T-helper 1 cell treated with Interleukin-12 subunit alpha and Interleukin-12 subunit beta and Interleukin-4 antibody, amounts not matched to agents 30 μg/mL and 1 μg/mL, for 36 hours (primary cell): ENCODE data around the gene PCDHGA12.
"Not testable (repeated sequence)": the region's sequence is repeated elsewhere in the genome, so short reads cannot be mapped to it uniquely, and the experiment has no call there.

Experiments
- H3K27ac Mint-ChIP-seq: one replicate; pipeline ENCODE4 v1.8.0; 2021; ENCODE audit warnings: mild to moderate bottlenecking, mixed read lengths
- H3K27me3 Mint-ChIP-seq: one replicate; pipeline ENCODE4 v1.8.0; 2021; ENCODE audit warnings: low read depth, mixed read lengths
- H3K36me3 Mint-ChIP-seq: one replicate; pipeline ENCODE4 v1.8.0; 2021; ENCODE audit warnings: low read depth, mixed read lengths
- H3K4me1 Mint-ChIP-seq: one replicate; pipeline ENCODE4 v1.8.0; 2021; ENCODE audit warnings: low read depth, mixed read lengths
- H3K4me3 Mint-ChIP-seq: one replicate; pipeline ENCODE4 v1.8.0; 2021; ENCODE audit warnings: mild to moderate bottlenecking, moderate library complexity, mixed read lengths
- H3K9me3 Mint-ChIP-seq: one replicate; pipeline ENCODE4 v1.8.0; 2021; ENCODE audit warnings: mixed read lengths

PCDHGA12 gene

GRCh38 chr5:141430332-141431113 lies at the start of gene PCDHGA12:
Gene PCDHGA12, plus strand, starts transcription at chr5:141430507. Its CDS starts 253 bp downstream, at chr5:141430760.
- peaks cover 21% of the 10 kb centered on the region for H3K9me3 Mint-ChIP-seq

GRCh38 chr5:141382469-141383294 lies 47.6 kb upstream of the PCDHGA12 start, which contains the start of gene PCDHGA7:
Gene PCDHGA7, plus strand, starts transcription at chr5:141382742. Its CDS starts 158 bp downstream, at chr5:141382900.
- no peaks in the 10 kb centered on the region for H3K36me3 Mint-ChIP-seq
- H3K27me3 Mint-ChIP-seq, result peaks cover 31% of the 10 kb centered on the region
- no peaks in the 10 kb centered on the region for H3K4me1 Mint-ChIP-seq
- peak within 1 kb of the TSS; percentile 78 for H3K4me3 Mint-ChIP-seq
- no peak within 1 kb of the TSS for H3K27ac Mint-ChIP-seq
- peaks cover 30% of the 10 kb centered on the region for H3K9me3 Mint-ChIP-seq

More at GRCh38 chr5:141430332-141431113, at the start of gene PCDHGA12:
- Mint-ChIP-seq H3K4me3 (peak within 1 kb of the TSS; percentile 77), H3K36me3 (peaks cover 5% of the 10 kb centered on the region), H3K27ac (peak within 1 kb of the TSS; percentile 73), H3K27me3 (peaks cover 29% of the 10 kb centered on the region), H3K4me1 (peaks cover 6% of the 10 kb centered on the region)

GRCh38 chr5:141383345-141383744 lies 47.0 kb upstream of the PCDHGA12 start:
- no peak overlapping the region for H3K27ac Mint-ChIP-seq
- H3K4me3 Mint-ChIP-seq, result peak overlapping the region; percentile 78
- peaks cover 33% of the 10 kb centered on the region for H3K27me3 Mint-ChIP-seq
- no peaks in the 10 kb centered on the region for H3K36me3 Mint-ChIP-seq
- no peaks in the 10 kb centered on the region for H3K4me1 Mint-ChIP-seq
- H3K9me3 Mint-ChIP-seq, result peaks cover 31% of the 10 kb centered on the region

GRCh38 chr5:141384471-141385267 lies 45.6 kb upstream of the PCDHGA12 start:
- Mint-ChIP-seq H3K36me3 (peaks cover 2% of the 10 kb centered on the region), H3K27me3 (peaks cover 35% of the 10 kb centered on the region), H3K27ac (no peak overlapping the region), H3K4me1 (no peaks in the 10 kb centered on the region), H3K9me3 (peaks cover 40% of the 10 kb centered on the region), H3K4me3 (no peak overlapping the region)

- H3K4me3 Mint-ChIP-seq, H3K36me3 Mint-ChIP-seq, H3K4me1 Mint-ChIP-seq, H3K27ac Mint-ChIP-seq: not testable (repeated sequence)
- H3K27me3 Mint-ChIP-seq, result peaks cover 28% of the 10 kb centered on the region
- H3K9me3 Mint-ChIP-seq, result peaks cover 48% of the 10 kb centered on the region
Measured at GRCh38 chr5:141387557-141388311, 42.6 kb upstream of the PCDHGA12 start, which contains the start of gene PCDHGB4. Gene PCDHGB4, plus strand, starts transcription at chr5:141387698. Its CDS starts 187 bp downstream, at chr5:141387885.

GRCh38 chr5:141388661-141389060 lies 41.6 kb upstream of the PCDHGA12 start:
- H3K27me3 Mint-ChIP-seq, result peaks cover 25% of the 10 kb centered on the region
- no peaks in the 10 kb centered on the region for H3K4me1 Mint-ChIP-seq
- no peak overlapping the region for H3K27ac Mint-ChIP-seq
- peaks cover 2% of the 10 kb centered on the region for H3K36me3 Mint-ChIP-seq
- H3K9me3 Mint-ChIP-seq, result peaks cover 48% of the 10 kb centered on the region
- H3K4me3 Mint-ChIP-seq, result no peak overlapping the region

- H3K4me3 Mint-ChIP-seq, result no peak overlapping the region
- peaks cover 31% of the 10 kb centered on the region for H3K27me3 Mint-ChIP-seq
- no peak overlapping the region for H3K27ac Mint-ChIP-seq
- H3K9me3 Mint-ChIP-seq, result peaks cover 48% of the 10 kb centered on the region
- H3K36me3 Mint-ChIP-seq, result peaks cover 2% of the 10 kb centered on the region
- no peaks in the 10 kb centered on the region for H3K4me1 Mint-ChIP-seq
Measured at GRCh38 chr5:141389153-141390042, 40.9 kb upstream of the PCDHGA12 start.

- Mint-ChIP-seq H3K36me3 (peaks cover 2% of the 10 kb centered on the region), H3K4me3 (no peak within 1 kb of the TSS), H3K27me3 (peaks cover 26% of the 10 kb centered on the region), H3K4me1 (no peaks in the 10 kb centered on the region), H3K27ac (no peak within 1 kb of the TSS), H3K9me3 (peaks cover 45% of the 10 kb centered on the region)
Measured at GRCh38 chr5:141392429-141393198, 37.7 kb upstream of the PCDHGA12 start, which contains the start of gene PCDHGA8. Gene PCDHGA8, plus strand, starts transcription at chr5:141392633. Its CDS starts 181 bp downstream, at chr5:141392814.

GRCh38 chr5:141393267-141393666 lies 37.0 kb upstream of the PCDHGA12 start:
- Mint-ChIP-seq H3K27ac (no peak overlapping the region), H3K36me3 (peaks cover 2% of the 10 kb centered on the region), H3K9me3 (peaks cover 45% of the 10 kb centered on the region), H3K4me3 (no peak overlapping the region), H3K27me3 (peaks cover 25% of the 10 kb centered on the region), H3K4me1 (no peaks in the 10 kb centered on the region)

- peaks cover 39% of the 10 kb centered on the region for H3K9me3 Mint-ChIP-seq
- H3K4me3 Mint-ChIP-seq, result not testable (repeated sequence)
Measured at GRCh38 chr5:141394401-141395187, 35.7 kb upstream of the PCDHGA12 start.

GRCh38 chr5:141397756-141398551 lies 32.4 kb upstream of the PCDHGA12 start, which contains the start of gene PCDHGB5:
Gene PCDHGB5, plus strand, starts transcription at chr5:141397947. Its CDS starts 181 bp downstream, at chr5:141398128.
- not testable (repeated sequence) for H3K27ac Mint-ChIP-seq, H3K4me1 Mint-ChIP-seq, H3K36me3 Mint-ChIP-seq
- peaks cover 29% of the 10 kb centered on the region for H3K9me3 Mint-ChIP-seq
- peaks cover 39% of the 10 kb centered on the region for H3K27me3 Mint-ChIP-seq
- H3K4me3 Mint-ChIP-seq, result peak within 1 kb of the TSS; percentile 58

More at GRCh38 chr5:141394401-141395187, 35.7 kb upstream of the PCDHGA12 start:
- not testable (repeated sequence) for H3K4me1 Mint-ChIP-seq, H3K36me3 Mint-ChIP-seq
- Mint-ChIP-seq H3K27ac (peak overlapping the region; percentile 55), H3K27me3 (peaks cover 30% of the 10 kb centered on the region)
